Esophagus muscularis mucosa (tissue), 4 donors: Measurements from ENCODE around the gene SLCO2A1.

ENCODE experiments used
- CTCF ChIP-seq, 3 experiments: fragments of 200-600 bp in 2 of 3; fragments of 450-650 bp in 1 of 3; sonication (generic) in 2 of 3; IDR thresholded peaks; one replicate each; pipeline ENCODE4 v1.5.1; 2017 to 2019; ENCODE audit warnings: antibody characterized with exemption in 3 of 3, mild to moderate bottlenecking in 2 of 3, moderate library complexity in 1 of 3
- EP300 ChIP-seq: sonication (generic); formaldehyde crosslinking; IDR thresholded peaks from one replicate; pipeline ENCODE4 v1.6.1; 2017; ENCODE audit warnings: antibody characterized with exemption
- POLR2A ChIP-seq: fragments of 450-650 bp; IDR thresholded peaks from one replicate; pipeline ENCODE4 v1.6.1; 2017; ENCODE audit warnings: antibody characterized with exemption, moderate library complexity, mild to moderate bottlenecking, low read depth
- POLR2AphosphoS5 ChIP-seq, 2 donors: sonication (generic); formaldehyde crosslinking; IDR thresholded peaks; one replicate each; pipeline ENCODE4 v1.6.1; 2017; ENCODE audit warnings: antibody characterized with exemption in 2 of 2

GRCh38 chr3:133883641-133884040 is 146.1 kb downstream of the SLCO2A1 start:
- TF ChIP-seq CTCF (IDR thresholded peaks at IDR 0.05) (no peak), POLR2A (no peak), POLR2AphosphoS5 (IDR thresholded peaks at IDR 0.05) (no peak), EP300 (no peak)
